WERI-Rb-1 (cell line): ENCODE results near the gene IRGC.

ENCODE experiments used
- DNase-seq: peaks from one replicate; pipeline ENCODE4 v3.0.0-alpha.2; 2020
- H3K27ac ChIP-seq: fragments of 250-450 bp; sonication (Bioruptor Pico); 2 replicates; pipeline ENCODE4 v1.5.1; 2020; ENCODE audit warnings: mild to moderate bottlenecking, moderate library complexity
- H3K27me3 ChIP-seq: fragments of 250-450 bp; sonication (Bioruptor Pico); 2 replicates; pipeline ENCODE4 v1.5.1; 2021; ENCODE audit warnings: mild to moderate bottlenecking, low read depth, moderate library complexity; ENCODE audit not compliant: insufficient read depth, severe bottlenecking
- H3K36me3 ChIP-seq: fragments of 250-450 bp; sonication (Bioruptor Pico); 2 replicates; pipeline ENCODE4 v1.5.1; 2020; ENCODE audit warnings: mild to moderate bottlenecking, moderate library complexity
- H3K4me3 ChIP-seq: 2 replicates; pipeline ENCODE4 v1.5.1; 2011; ENCODE audit warnings: low read depth, mild to moderate bottlenecking, control low read depth, low read length
- H3K9me3 ChIP-seq: fragments of 250-450 bp; sonication (Bioruptor Pico); 2 replicates; pipeline ENCODE4 v1.5.1; 2021; ENCODE audit warnings: mild to moderate bottlenecking, moderate library complexity; ENCODE audit not compliant: severe bottlenecking
- TF ChIP-seq, protein P1 (sequence below): IDR thresholded peaks from 2 replicates; pipeline ENCODE4 v1.5.1; 2011; ENCODE audit warnings: low read depth, mild to moderate bottlenecking, control low read depth, inconsistent platforms, low read length

IRGC gene

DNA sequence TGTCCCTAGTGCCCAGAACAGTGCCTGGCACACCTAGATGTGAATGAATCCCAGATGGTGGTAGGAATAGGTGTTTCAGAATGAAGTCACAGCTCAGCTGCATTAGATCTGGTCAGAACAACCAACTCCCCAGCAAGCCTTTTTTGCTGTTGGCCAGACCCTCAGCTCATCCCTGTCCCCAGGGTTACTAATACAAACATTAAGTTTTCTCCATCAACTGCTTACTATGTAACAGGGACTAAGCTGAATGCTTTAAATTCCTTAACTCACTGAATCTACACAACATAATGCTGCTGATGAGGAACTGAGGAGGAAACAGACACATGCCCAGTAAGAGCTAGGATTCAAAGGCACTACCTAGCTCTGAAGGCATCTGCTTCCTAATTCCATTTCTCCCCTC lies 20.1 kb downstream of the IRGC start:
- H3K27ac ChIP-seq = no peak overlapping the region
- H3K9me3 ChIP-seq = no peaks in the 10 kb centered on the region
- peaks cover 77% of the 10 kb centered on the region for H3K36me3 ChIP-seq
- no peak overlapping the region for H3K4me3 ChIP-seq
- DNase-seq = no peak
- TF ChIP-seq, protein P1, sequence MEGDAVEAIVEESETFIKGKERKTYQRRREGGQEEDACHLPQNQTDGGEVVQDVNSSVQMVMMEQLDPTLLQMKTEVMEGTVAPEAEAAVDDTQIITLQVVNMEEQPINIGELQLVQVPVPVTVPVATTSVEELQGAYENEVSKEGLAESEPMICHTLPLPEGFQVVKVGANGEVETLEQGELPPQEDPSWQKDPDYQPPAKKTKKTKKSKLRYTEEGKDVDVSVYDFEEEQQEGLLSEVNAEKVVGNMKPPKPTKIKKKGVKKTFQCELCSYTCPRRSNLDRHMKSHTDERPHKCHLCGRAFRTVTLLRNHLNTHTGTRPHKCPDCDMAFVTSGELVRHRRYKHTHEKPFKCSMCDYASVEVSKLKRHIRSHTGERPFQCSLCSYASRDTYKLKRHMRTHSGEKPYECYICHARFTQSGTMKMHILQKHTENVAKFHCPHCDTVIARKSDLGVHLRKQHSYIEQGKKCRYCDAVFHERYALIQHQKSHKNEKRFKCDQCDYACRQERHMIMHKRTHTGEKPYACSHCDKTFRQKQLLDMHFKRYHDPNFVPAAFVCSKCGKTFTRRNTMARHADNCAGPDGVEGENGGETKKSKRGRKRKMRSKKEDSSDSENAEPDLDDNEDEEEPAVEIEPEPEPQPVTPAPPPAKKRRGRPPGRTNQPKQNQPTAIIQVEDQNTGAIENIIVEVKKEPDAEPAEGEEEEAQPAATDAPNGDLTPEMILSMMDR = no peak
- H3K27me3 ChIP-seq = no peaks in the 10 kb centered on the region

DNA sequence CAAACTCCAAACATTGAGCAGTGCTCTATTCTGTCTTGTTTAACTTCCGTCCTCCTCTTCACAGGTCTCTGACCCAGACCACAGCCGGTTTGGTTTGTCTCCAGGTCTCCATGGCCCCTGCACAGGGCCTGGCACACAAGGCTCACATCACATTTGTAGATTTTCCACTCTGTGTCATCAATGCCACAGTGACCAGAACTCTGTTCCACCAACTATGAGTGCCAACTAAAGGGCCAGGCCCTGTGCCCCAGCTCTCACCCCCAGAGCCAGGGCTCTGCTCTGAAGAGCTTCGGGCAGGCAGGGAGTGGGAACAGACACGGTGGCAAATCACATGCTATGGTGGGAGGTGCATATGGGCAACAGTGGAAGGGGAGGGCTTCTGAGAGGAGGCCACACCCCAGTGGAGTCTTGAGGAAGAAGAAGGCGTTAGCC lies 22.9 kb downstream of the IRGC start:
- Histone ChIP-seq H3K27ac (no peak overlapping the region), H3K27me3 (no peaks in the 10 kb centered on the region), H3K4me3 (no peak overlapping the region), H3K36me3 (peaks cover 80% of the 10 kb centered on the region), H3K9me3 (no peaks in the 10 kb centered on the region)
- DNase-seq = no peak
- TF ChIP-seq, protein P1 = no peak

DNA sequence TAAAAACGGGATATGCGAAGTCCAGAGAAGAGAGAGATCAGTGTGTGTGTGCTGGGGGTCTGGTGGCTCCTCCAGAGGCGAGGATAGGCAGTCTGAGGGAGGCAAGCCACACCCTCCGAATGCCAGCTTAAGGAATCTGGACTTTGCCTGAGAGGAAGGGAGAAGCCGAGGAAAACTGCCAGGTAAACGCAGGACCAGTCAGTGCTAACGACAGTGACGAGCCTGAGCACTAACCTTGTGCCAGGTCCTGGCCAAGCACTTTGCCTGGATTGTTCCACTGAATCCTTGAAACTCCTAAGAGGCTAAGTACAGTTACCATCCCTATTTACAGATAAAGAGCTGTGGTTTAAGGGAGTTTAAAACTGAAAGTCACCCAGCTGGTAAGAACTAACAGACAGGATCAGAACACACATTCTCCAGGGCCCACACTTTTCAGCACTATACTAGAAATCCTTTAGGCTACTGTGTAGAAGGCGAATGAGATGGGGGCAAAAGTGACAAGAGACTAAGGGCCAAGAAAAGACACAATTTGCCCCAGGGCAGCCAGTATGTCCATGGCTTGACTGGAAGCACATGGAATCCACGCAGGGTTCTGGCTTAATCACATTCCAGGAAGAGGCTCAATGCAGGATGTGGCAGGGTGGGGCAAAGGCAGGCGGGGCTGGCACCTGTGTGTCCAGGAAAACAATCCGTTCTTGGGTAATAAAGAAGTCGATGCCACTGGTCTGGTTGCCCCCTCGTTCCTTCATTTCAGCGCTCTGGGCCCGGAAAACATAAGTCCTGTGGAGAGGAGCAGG lies 23.8 kb downstream of the IRGC start:
- H3K27ac ChIP-seq = no peak overlapping the region
- no peaks in the 10 kb centered on the region for H3K9me3 ChIP-seq
- H3K36me3 ChIP-seq = peaks cover 88% of the 10 kb centered on the region
- no peak for DNase-seq
- TF ChIP-seq, protein P1 = no peak
- no peaks in the 10 kb centered on the region for H3K27me3 ChIP-seq
- no peak overlapping the region for H3K4me3 ChIP-seq

DNA sequence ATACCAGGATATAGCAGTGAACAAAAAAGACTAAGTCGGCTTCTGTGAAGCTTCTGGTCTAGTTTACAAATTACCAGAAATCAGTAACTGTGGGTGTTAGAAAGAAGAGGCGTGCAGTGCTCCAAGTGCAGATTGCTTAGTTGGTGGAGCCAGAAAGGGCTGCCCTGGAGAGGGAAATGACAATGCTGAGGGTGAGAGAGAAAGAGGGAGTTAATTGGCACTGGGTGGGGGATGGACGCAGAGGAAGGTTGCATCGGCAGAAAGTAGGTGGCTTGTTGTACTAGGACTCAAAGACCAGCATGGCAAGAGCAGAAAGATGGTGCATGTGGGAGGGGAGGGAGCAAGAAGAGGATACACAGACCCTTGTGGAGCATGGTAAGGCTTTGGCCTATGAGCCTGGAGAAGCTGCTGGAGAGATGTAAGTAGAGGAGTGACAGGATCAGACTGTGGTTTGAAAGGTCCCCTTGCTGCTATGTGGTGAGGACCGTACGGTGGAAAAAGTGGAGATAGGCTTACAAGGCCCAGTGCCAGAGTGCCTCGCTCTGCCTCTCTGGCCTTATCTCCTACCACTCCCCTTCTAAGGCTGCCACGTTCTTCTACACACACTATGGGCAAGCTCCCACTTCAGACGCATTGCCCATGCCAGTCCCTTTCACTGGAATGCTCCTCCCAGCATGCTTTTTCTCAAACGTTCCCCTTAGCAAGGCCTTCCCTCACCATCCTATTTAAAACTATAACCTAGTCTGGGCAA lies 25.4 kb downstream of the IRGC start:
- no peak for DNase-seq
- H3K27me3 ChIP-seq = no peaks in the 10 kb centered on the region
- peaks cover 98% of the 10 kb centered on the region for H3K36me3 ChIP-seq
- no peak overlapping the region for H3K27ac ChIP-seq
- TF ChIP-seq, protein P1 = no peak
- no peaks in the 10 kb centered on the region for H3K9me3 ChIP-seq
- no peak overlapping the region for H3K4me3 ChIP-seq

DNA sequence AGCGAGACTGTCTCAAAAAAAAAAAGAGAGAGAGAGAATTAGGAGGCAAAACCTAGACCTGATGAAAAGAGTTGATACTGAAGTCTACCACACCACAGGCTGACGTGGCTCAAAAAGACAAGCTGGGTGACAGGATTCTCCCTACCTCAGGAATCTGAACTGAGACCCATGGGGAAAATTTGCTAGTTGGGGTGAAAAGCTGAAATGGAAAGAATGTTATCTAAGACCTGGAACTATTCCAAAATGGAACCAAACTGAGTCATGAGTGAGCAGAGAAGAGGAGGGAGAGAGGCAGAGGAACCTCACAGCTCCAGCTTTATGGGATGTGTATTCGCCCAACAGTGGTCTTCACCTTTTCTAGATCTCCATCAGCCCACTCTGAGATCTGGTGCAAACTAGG lies 27.2 kb downstream of the IRGC start:
- TF ChIP-seq, protein P1 = no peak
- Histone ChIP-seq H3K27me3 (no peaks in the 10 kb centered on the region), H3K27ac (no peak overlapping the region), H3K4me3 (no peak overlapping the region), H3K9me3 (no peaks in the 10 kb centered on the region), H3K36me3 (peaks cover 92% of the 10 kb centered on the region)
- DNase-seq = no peak
